K562 (cell line): ENCODE data around the gene DEPDC4. TPM values are rescaled to one million over a fixed set of nuclear protein-coding genes. Genes with fewer than 3 reads are reported as not detected.

ENCODE experiments used
- ATAC-seq: fragments of 200-7000 bp; cut with Tn5 transposase; 3 replicates; pipeline ENCODE4 v1.9.1; 2020; ENCODE audit warnings: moderate library complexity
- BruUV-seq: library from RNA; stranded (reverse); fragments of 400-500 nt; replicated peaks from 2 replicates; lab custom pipeline; 2021; lab: Mats Ljungman, UMichigan
- CTCF ChIA-PET: fragments of 300-600 bp; formaldehyde crosslinking; extraction: SDS; loops from one replicate; lab custom pipeline; 2021; ENCODE audit warnings: low intra/inter-chr PET ratio; lab: Yijun Ruan, JAX
- POLR2A ChIA-PET: fragments of 300-600, 350-650 bp; sonication (Branson Sonifier 250); formaldehyde crosslinking; extraction: SDS; loops from one replicate; lab custom pipeline; 2021; ENCODE audit warnings: antibody characterized with exemption, inconsistent platforms; lab: Yijun Ruan, JAX
- DNase-seq, 4 experiments: peaks; one replicate each; pipeline versions ENCODE4 v3.0.0 to v3.0.0-alpha.2; 2011 to 2018; ENCODE audit warnings: low spot score in 3 of 4, mixed read lengths in 3 of 4; ENCODE audit errors: extremely low read depth in 1 of 4
- FAIRE-seq: peaks from 2 replicates; lab custom pipeline; 2011; peaks lifted over from hg19 to GRCh38; lab: Jason Lieb, UNC
- H2AFZ ChIP-seq: 2 replicates; pipeline ENCODE4 v1.6.0; 2011; ENCODE audit warnings: low read depth, low read length, control low read depth, inconsistent platforms
- H3K27ac ChIP-seq: fragments of 200-600 bp; 3 replicates; pipeline ENCODE4 v1.8.0; 2011; ENCODE audit warnings: low read depth, mild to moderate bottlenecking, control low read depth, inconsistent platforms, low read length, moderate library complexity, mixed read lengths; ENCODE audit errors: extremely low read depth
- H3K27me3 ChIP-seq, 2 experiments: fragments of 300-600 bp in 1 of 2; 2 replicates in 1 of 2; 3 replicates in 1 of 2; pipeline versions ENCODE4 v1.6.0 to v1.8.0; 2011; ENCODE audit warnings: inconsistent platforms in 2 of 2, low read length in 2 of 2, mild to moderate bottlenecking in 1 of 2, mixed read lengths in 1 of 2, moderate library complexity in 1 of 2; ENCODE audit not compliant: control insufficient read depth in 2 of 2, insufficient read depth in 2 of 2
- H3K36me3 ChIP-seq: fragments of 300-600 bp; 3 replicates; pipeline ENCODE4 v1.8.0; 2011; ENCODE audit warnings: mild to moderate bottlenecking, low read length, inconsistent platforms; ENCODE audit not compliant: control insufficient read depth, insufficient read depth
- H3K4me1 ChIP-seq, 2 experiments: fragments of 200-600 bp in 1 of 2; replicated peaks in 1 of 2; 2 replicates in 1 of 2; 3 replicates in 1 of 2; pipeline versions ENCODE4 v1.5.1 to v1.8.0; 2011; ENCODE audit warnings: inconsistent platforms in 2 of 2, low read length in 2 of 2, mild to moderate bottlenecking in 1 of 2, mixed read lengths in 1 of 2, moderate library complexity in 1 of 2; ENCODE audit not compliant: control insufficient read depth in 2 of 2, insufficient read depth in 2 of 2
- H3K4me2 ChIP-seq: 2 replicates; pipeline ENCODE4 v1.6.1; 2011; ENCODE audit warnings: low read length, control low read depth, inconsistent platforms, mixed read lengths; ENCODE audit not compliant: insufficient read depth
- H3K4me3 ChIP-seq: fragments of 200-600 bp; sonication (generic), shearing (Covaris generic); 2 replicates; pipeline ENCODE4 v1.5.1; 2016; ENCODE audit warnings: control low read depth, inconsistent platforms
- H3K79me2 ChIP-seq: fragments of 200-600 bp; 3 replicates; pipeline ENCODE4 v1.8.0; 2011; ENCODE audit warnings: low read length, inconsistent platforms; ENCODE audit not compliant: control insufficient read depth, insufficient read depth
- H3K9ac ChIP-seq, 2 experiments: 2 replicates each; pipeline versions ENCODE4 v1.6.0 to v1.6.1; 2011; ENCODE audit warnings: low read depth in 2 of 2, low read length in 2 of 2, control low read depth in 1 of 2, inconsistent platforms in 1 of 2, mild to moderate bottlenecking in 1 of 2, mixed read lengths in 1 of 2; ENCODE audit not compliant: insufficient read depth in 1 of 2
- H3K9me1 ChIP-seq: one replicate; pipeline ENCODE4 v1.6.0; 2011; ENCODE audit warnings: inconsistent platforms, mild to moderate bottlenecking, low read length, moderate library complexity; ENCODE audit not compliant: control insufficient read depth, insufficient read depth
- H3K9me3 ChIP-seq: replicated peaks from 2 replicates; pipeline ENCODE4 v1.5.1; 2011; ENCODE audit warnings: low read depth, low read length, inconsistent platforms; ENCODE audit not compliant: control insufficient read depth, insufficient read depth
- H4K20me1 ChIP-seq: replicated peaks from 2 replicates; pipeline ENCODE4 v1.6.1; 2011; ENCODE audit warnings: low read length, inconsistent platforms, mixed read lengths; ENCODE audit not compliant: control insufficient read depth, insufficient read depth
- CBFA2T2 ChIP-seq: fragments of 450-650 bp; conservative IDR thresholded peaks from 2 replicates; pipeline ENCODE4 v1.6.1; 2017; ENCODE audit warnings: mild to moderate bottlenecking
- FOXJ2 ChIP-seq: fragments of 200-800 bp; sonication (Bioruptor generic); IDR thresholded peaks from 2 replicates; pipeline ENCODE4 v1.6.1; 2016; ENCODE audit warnings: missing genetic modification characterization, missing compliant biosample characterization
- FOXM1 ChIP-seq, 2 experiments: fragments of 450-650 bp in 1 of 2; sonication (generic) in 1 of 2; formaldehyde crosslinking in 1 of 2; IDR thresholded peaks; 2 replicates each; pipeline versions ENCODE4 v1.6.1 to v1.9.0; 2017 to 2022; ENCODE audit warnings: low read depth in 2 of 2, mild to moderate bottlenecking in 2 of 2, missing genetic modification reagents in 1 of 2, moderate library complexity in 1 of 2
- HDGF ChIP-seq: fragments of 450-650 bp; IDR thresholded peaks from 2 replicates; pipeline ENCODE4 v1.6.1; 2016
- MAFF ChIP-seq: IDR thresholded peaks from 2 replicates; pipeline ENCODE4 v1.6.1; 2012; ENCODE audit warnings: low read length, improper control_type of control experiment
- MAFG ChIP-seq: fragments of 450-650 bp; conservative IDR thresholded peaks from 2 replicates; pipeline ENCODE4 v1.6.1; 2016; ENCODE audit warnings: missing genetic modification characterization, missing compliant biosample characterization
- MLLT1 ChIP-seq, 2 experiments: fragments of 450-650 bp; IDR thresholded peaks; 2 replicates each; pipeline ENCODE4 v1.6.1; 2016
- MTA3 ChIP-seq: fragments of 450-650 bp; formaldehyde crosslinking; IDR thresholded peaks from 2 replicates; pipeline ENCODE4 v1.6.1; 2017; ENCODE audit warnings: mild to moderate bottlenecking, borderline replicate concordance
- NFE2 ChIP-seq: IDR thresholded peaks from 2 replicates; pipeline ENCODE4 v1.6.1; 2014; ENCODE audit warnings: antibody characterized with exemption, low read depth
- SAP30 ChIP-seq: fragments of 200-600 bp; sonication (generic); IDR thresholded peaks from 2 replicates; pipeline ENCODE4 v1.6.1; 2012; ENCODE audit warnings: borderline replicate concordance, low read depth, mild to moderate bottlenecking, moderate library complexity, low read length, control low read depth, inconsistent platforms; ENCODE audit not compliant: insufficient read depth, poor library complexity, severe bottlenecking
- TGIF2 ChIP-seq: sonication (generic); formaldehyde crosslinking; IDR thresholded peaks from 2 replicates; pipeline ENCODE4 v1.8.1; 2022; ENCODE audit warnings: mild to moderate bottlenecking, missing genetic modification reagents, moderate library complexity
- ZZZ3 ChIP-seq: fragments of 450-650 bp; IDR thresholded peaks from 2 replicates; pipeline ENCODE4 v1.6.1; 2016; ENCODE audit warnings: antibody characterized with exemption, mild to moderate bottlenecking, moderate library complexity
- WGBS: fragments of 100-300 bp; shearing (Covaris generic); methylation state at CpG from one replicate; pipeline ENCODE4 v1.1.6; 2016; ENCODE audit warnings: low coverage, mixed read lengths; ENCODE audit not compliant: insufficient coverage; ENCODE audit errors: missing lambda C conversion rate; 5-methylcytosine and 5-hydroxymethylcytosine counted together
- in situ Hi-C: fragments of 300-500 bp; cut with MboI; formaldehyde crosslinking; loops from 4 replicates; pipeline ENCODE4 v1.15.0; 2018; ENCODE audit warnings: inconsistent platforms, mixed read lengths
- intact Hi-C: fragments of 100-400 bp; cut with micrococcal nuclease; formaldehyde crosslinking; loops from 2 replicates; pipeline ENCODE4 v1.14.2; 2022
- polyA plus RNA-seq, 8 experiments: library from polyadenylated mRNA; depleted of rRNA in 4 of 8; stranded (reverse) in 5 of 8; unstranded in 3 of 8; fragments of >200 nt; fragmentation: Nextera tagmentation in 2 of 8; fragmentation: Illumina TruSeq in 1 of 8; extraction: Ambion mirVana in 2 of 8; extraction: Trizol in 1 of 8; gene quantifications; 2 replicates each; pipeline versions ENCODE4 v1.2.1 to v1.2.3, GENCODE V29; 2011 to 2014; ENCODE audit warnings: inconsistent platforms in 1 of 8, missing spikeins in 1 of 8
- total RNA-seq, 7 experiments: library from RNA; depleted of rRNA in 6 of 7; stranded (reverse); fragments of >200 nt in 6 of 7; fragmentation: Illumina TruSeq in 2 of 7; extraction: Trizol in 2 of 7; gene quantifications; 2 replicates each; pipeline versions ENCODE4 v1.2.1 to v1.2.3, GENCODE V29; 2011 to 2021; ENCODE audit warnings: low replicate concordance in 1 of 7
- TF ChIP-seq, protein P1 (sequence below): fragments of 450-650 bp; formaldehyde crosslinking; IDR thresholded peaks from 2 replicates; pipeline ENCODE4 v1.4.0; 2022; ENCODE audit warnings: missing genetic modification characterization
- TF ChIP-seq, protein P2 (sequence below): sonication (generic); formaldehyde crosslinking; IDR thresholded peaks from 2 replicates; pipeline ENCODE4 v1.8.0; 2023; ENCODE audit warnings: mild to moderate bottlenecking, missing genetic modification reagents
- TF ChIP-seq, protein P3 (sequence below): fragments of 250-450 bp; sonication (Bioruptor Pico); IDR thresholded peaks from 2 replicates; pipeline ENCODE4 v1.4.0; 2020; ENCODE audit warnings: borderline replicate concordance

The DEPDC4 gene
- total and polyA plus RNA-seq, 9 of the 15 experiments (the other 6 are each of a cell fraction or from before 2014, with no cell fraction given) = 3.6 to 13.2 (median 7.4) TPM

GRCh38 chr12:100268835-100269564 is 2.1 kb upstream of the DEPDC4 start:
- 4% methylated on average over 5 of the region's 5 CpGs for WGBS
- TF ChIP-seq FOXJ2 (tag) (no peak), MTA3 (no peak), TGIF2 (no peak), CBFA2T2 (no peak), MLLT1 (IDR thresholded peaks at IDR 0.05) (0 out of 4 replicates have a peak, but pooled peaks of 1 of the 2 experiments have one; percentile 22), SAP30 (no peak), NFE2 (peak; percentile 65), ZZZ3 (no peak), FOXM1 (IDR thresholded peaks at IDR 0.05; ENCODE audit: low read depth) (0 out of 2 replicates have a peak, but pooled peaks have one; percentile 9), FOXM1 (CRISPR knock-in tag; IDR thresholded peaks at IDR 0.05; ENCODE audit: low read depth) (no peak), HDGF (peak; percentile 43; the same call in 1 of the 2 replicates), MAFG (tag) (peak; percentile 59), MAFF (peak; percentile 37; the same call in 1 of the 2 replicates)
- TF ChIP-seq, protein P1, sequence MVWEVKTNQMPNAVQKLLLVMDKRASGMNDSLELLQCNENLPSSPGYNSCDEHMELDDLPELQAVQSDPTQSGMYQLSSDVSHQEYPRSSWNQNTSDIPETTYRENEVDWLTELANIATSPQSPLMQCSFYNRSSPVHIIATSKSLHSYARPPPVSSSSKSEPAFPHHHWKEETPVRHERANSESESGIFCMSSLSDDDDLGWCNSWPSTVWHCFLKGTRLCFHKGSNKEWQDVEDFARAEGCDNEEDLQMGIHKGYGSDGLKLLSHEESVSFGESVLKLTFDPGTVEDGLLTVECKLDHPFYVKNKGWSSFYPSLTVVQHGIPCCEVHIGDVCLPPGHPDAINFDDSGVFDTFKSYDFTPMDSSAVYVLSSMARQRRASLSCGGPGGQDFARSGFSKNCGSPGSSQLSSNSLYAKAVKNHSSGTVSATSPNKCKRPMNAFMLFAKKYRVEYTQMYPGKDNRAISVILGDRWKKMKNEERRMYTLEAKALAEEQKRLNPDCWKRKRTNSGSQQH (CRISPR knock-in tag) = 0 out of 2 replicates have a peak, but pooled peaks have one; percentile 8
- TF ChIP-seq, protein P2, sequence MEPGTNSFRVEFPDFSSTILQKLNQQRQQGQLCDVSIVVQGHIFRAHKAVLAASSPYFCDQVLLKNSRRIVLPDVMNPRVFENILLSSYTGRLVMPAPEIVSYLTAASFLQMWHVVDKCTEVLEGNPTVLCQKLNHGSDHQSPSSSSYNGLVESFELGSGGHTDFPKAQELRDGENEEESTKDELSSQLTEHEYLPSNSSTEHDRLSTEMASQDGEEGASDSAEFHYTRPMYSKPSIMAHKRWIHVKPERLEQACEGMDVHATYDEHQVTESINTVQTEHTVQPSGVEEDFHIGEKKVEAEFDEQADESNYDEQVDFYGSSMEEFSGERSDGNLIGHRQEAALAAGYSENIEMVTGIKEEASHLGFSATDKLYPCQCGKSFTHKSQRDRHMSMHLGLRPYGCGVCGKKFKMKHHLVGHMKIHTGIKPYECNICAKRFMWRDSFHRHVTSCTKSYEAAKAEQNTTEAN (CRISPR knock-in tag) = peak; percentile 51; the same call in 1 of the 2 replicates
- TF ChIP-seq, protein P3, sequence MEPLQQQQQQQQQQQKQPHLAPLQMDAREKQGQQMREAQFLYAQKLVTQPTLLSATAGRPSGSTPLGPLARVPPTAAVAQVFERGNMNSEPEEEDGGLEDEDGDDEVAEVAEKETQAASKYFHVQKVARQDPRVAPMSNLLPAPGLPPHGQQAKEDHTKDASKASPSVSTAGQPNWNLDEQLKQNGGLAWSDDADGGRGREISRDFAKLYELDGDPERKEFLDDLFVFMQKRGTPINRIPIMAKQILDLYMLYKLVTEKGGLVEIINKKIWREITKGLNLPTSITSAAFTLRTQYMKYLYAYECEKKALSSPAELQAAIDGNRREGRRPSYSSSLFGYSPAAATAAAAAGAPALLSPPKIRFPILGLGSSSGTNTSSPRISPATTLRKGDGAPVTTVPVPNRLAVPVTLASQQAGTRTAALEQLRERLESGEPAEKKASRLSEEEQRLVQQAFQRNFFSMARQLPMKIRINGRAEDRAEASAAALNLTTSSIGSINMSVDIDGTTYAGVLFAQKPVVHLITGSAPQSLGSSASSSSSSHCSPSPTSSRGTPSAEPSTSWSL = no peak

More at GRCh38 chr12:100268835-100269564, 2.1 kb upstream of the DEPDC4 start:
- Histone ChIP-seq H3K4me3 (peak overlapping the region; percentile 95), H3K9ac (peak overlapping the region; percentile 32 to 97), H3K36me3 (peaks cover 6% of the 10 kb centered on the region; the same call in 1 of the 3 replicates), H3K27me3 (no peaks in the 10 kb centered on the region), H3K4me1 (peaks cover 7 to 10% of the 10 kb centered on the region in 2 experiments; a peak in 2 of 5 replicates), H3K9me3 (no peaks in the 10 kb centered on the region), H2AFZ (0 out of 2 replicates have a peak overlapping the region, but pooled peaks have one; percentile 8), H4K20me1 (no peaks in the 10 kb centered on the region), H3K9me1 (no peaks in the 10 kb centered on the region), H3K4me2 (peak overlapping the region; percentile 90), H3K79me2 (peaks cover 73% of the 10 kb centered on the region), H3K27ac (peak overlapping the region; percentile 96)
- intact Hi-C loops = loop anchor here (5.0 kb wide), 2 partner anchors 33 to 67 kb away; partner anchors contain the start of gene ACTR6
- no TSS peak for BruUV-seq
- ChIA-PET POLR2A (interaction anchor here (0.6 to 3.7 kb wide), 2 partner anchors 10 to 40 kb away, joined by 3 to 20 read pairs; no protein-coding TSS in a partner anchor), CTCF (no interaction called here)
- ATAC-seq (peak; percentile 18), DNase-seq (peak in 1 of 4 experiments; percentile 32), FAIRE-seq (no peak)
- in situ Hi-C loops = no loop called here
